HEK293 (cell line): Measurements from ENCODE around the gene ITGA2.

Source experiments
- CTCF ChIA-PET: fragments of 350-600 bp; formaldehyde crosslinking; extraction: SDS; loops from one replicate; lab custom pipeline; 2021; ENCODE audit warnings: antibody characterized with exemption; lab: Yijun Ruan, JAX
- POLR2A ChIA-PET: fragments of 300-600 bp; formaldehyde crosslinking; extraction: SDS; loops from one replicate; lab custom pipeline; 2020; ENCODE audit warnings: antibody characterized with exemption, inconsistent platforms; lab: Yijun Ruan, JAX
- H3K27ac ChIP-seq: fragments of 200-500 bp; sonication (Bioruptor generic); 2 replicates; pipeline ENCODE4 v1.5.1; 2014; ENCODE audit warnings: low read depth, low read length, control low read depth, inconsistent platforms; ENCODE audit errors: extremely low read depth
- H3K36me3 ChIP-seq, 2 experiments: fragments of 200-500 bp in 1 of 2; sonication (Bioruptor generic) in 1 of 2; 1 replicate in 1 of 2; 2 replicates in 1 of 2; pipeline ENCODE4 v1.5.1; 2014 to 2017; ENCODE audit warnings: inconsistent platforms in 2 of 2, low read length in 2 of 2; ENCODE audit not compliant: control insufficient read depth in 2 of 2, insufficient read depth in 1 of 2
- H3K4me1 ChIP-seq: fragments of 200-500 bp; sonication (Bioruptor generic); 2 replicates; pipeline ENCODE4 v1.5.1; 2014; ENCODE audit warnings: mild to moderate bottlenecking, low read length, inconsistent platforms; ENCODE audit not compliant: control insufficient read depth, insufficient read depth
- H3K4me3 ChIP-seq: 2 replicates; pipeline ENCODE4 v1.5.1; 2011; ENCODE audit warnings: low read depth, mild to moderate bottlenecking, control low read depth, low read length, moderate library complexity
- H3K9me3 ChIP-seq: fragments of 200-500 bp; sonication (Bioruptor generic); 2 replicates; pipeline ENCODE4 v1.5.1; 2014; ENCODE audit warnings: low read depth, low read length, inconsistent platforms; ENCODE audit not compliant: control insufficient read depth, insufficient read depth
- BCL6B ChIP-seq: fragments of 450-650 bp; formaldehyde crosslinking; IDR thresholded peaks from 2 replicates; pipeline ENCODE4 v1.5.1; 2017; ENCODE audit warnings: missing biosample characterization, missing genetic modification characterization
- KLF17 ChIP-seq: fragments of 450-650 bp; formaldehyde crosslinking; IDR thresholded peaks from 2 replicates; pipeline ENCODE4 v1.5.1; 2016; ENCODE audit warnings: missing biosample characterization, missing genetic modification characterization
- OVOL3 ChIP-seq: fragments of 450-650 bp; formaldehyde crosslinking; IDR thresholded peaks from 2 replicates; pipeline ENCODE4 v1.5.1; 2016; ENCODE audit warnings: missing biosample characterization, missing genetic modification characterization
- PRDM6 ChIP-seq: fragments of 450-650 bp; formaldehyde crosslinking; IDR thresholded peaks from 2 replicates; pipeline ENCODE4 v1.5.1; 2017; ENCODE audit warnings: missing biosample characterization, missing genetic modification characterization
- SP2 ChIP-seq: fragments of 450-650 bp; formaldehyde crosslinking; IDR thresholded peaks from 2 replicates; pipeline ENCODE4 v1.5.1; 2016; ENCODE audit warnings: missing biosample characterization, missing genetic modification characterization
- TRIM28 ChIP-seq: IDR thresholded peaks from 2 replicates; pipeline ENCODE4 v1.6.1; 2011; ENCODE audit warnings: low read length, control low read depth, borderline replicate concordance
- YY2 ChIP-seq: fragments of 450-650 bp; formaldehyde crosslinking; IDR thresholded peaks from 2 replicates; pipeline ENCODE4 v1.5.1; 2016; ENCODE audit warnings: missing biosample characterization, missing genetic modification characterization
- ZFHX2 ChIP-seq: fragments of 450-650 bp; formaldehyde crosslinking; conservative IDR thresholded peaks from 2 replicates; pipeline ENCODE4 v1.5.1; 2016; ENCODE audit warnings: missing biosample characterization, missing genetic modification characterization
- ZFP3 ChIP-seq: fragments of 450-650 bp; formaldehyde crosslinking; IDR thresholded peaks from 2 replicates; pipeline ENCODE4 v1.5.1; 2016; ENCODE audit warnings: low read depth, missing biosample characterization, missing genetic modification characterization
- ZNF19 ChIP-seq: fragments of 450-650 bp; formaldehyde crosslinking; IDR thresholded peaks from 2 replicates; pipeline ENCODE4; 2016; ENCODE audit warnings: missing biosample characterization, missing genetic modification characterization, low read depth
- ZNF280D ChIP-seq: fragments of 450-650 bp; formaldehyde crosslinking; IDR thresholded peaks from 2 replicates; pipeline ENCODE4 v1.5.1; 2016; ENCODE audit warnings: missing biosample characterization, missing genetic modification characterization
- ZNF398 ChIP-seq: fragments of 450-650 bp; formaldehyde crosslinking; IDR thresholded peaks from 2 replicates; pipeline ENCODE4 v1.5.1; 2017; ENCODE audit warnings: missing biosample characterization, missing genetic modification characterization
- ZNF423 ChIP-seq: fragments of 450-650 bp; formaldehyde crosslinking; IDR thresholded peaks from 2 replicates; pipeline ENCODE4 v1.5.1; 2016; ENCODE audit warnings: missing biosample characterization, missing genetic modification characterization
- ZNF692 ChIP-seq: fragments of 450-650 bp; formaldehyde crosslinking; IDR thresholded peaks from 2 replicates; pipeline ENCODE4 v1.5.1; 2016; ENCODE audit warnings: missing biosample characterization, missing genetic modification characterization
- ZNF791 ChIP-seq: fragments of 450-650 bp; formaldehyde crosslinking; IDR thresholded peaks from 2 replicates; pipeline ENCODE4 v1.5.1; 2016; ENCODE audit warnings: missing biosample characterization, missing genetic modification characterization

Gene ITGA2

GRCh38 chr5:53017794-53018391, 28.7 kb downstream of the ITGA2 start (continued):
- no peak for TF ChIP-seq BCL6B (tag by site-specific recombination)
- TF ChIP-seq ZNF692: no peak

- Histone ChIP-seq H3K4me3 (no peak overlapping the region), H3K27ac (no peak overlapping the region), H3K9me3 (no peaks in the 10 kb centered on the region; the same call in 1 of the 2 replicates), H3K36me3 (no peaks in the 10 kb centered on the region), H3K4me1 (no peaks in the 10 kb centered on the region)
- CTCF ChIA-PET: no interaction called here
- TF ChIP-seq TRIM28: no peak
- TF ChIP-seq ZNF791: no peak
- no peak for TF ChIP-seq YY2
- TF ChIP-seq ZFHX2: no peak
- TF ChIP-seq KLF17 (tag by site-specific recombination): no peak
- TF ChIP-seq ZNF19 (tag by site-specific recombination): no peak
- no peak for TF ChIP-seq PRDM6
- TF ChIP-seq ZNF423 (tag by site-specific recombination): no peak
- TF ChIP-seq SP2 (tag by site-specific recombination): no peak
- TF ChIP-seq ZFP3 (tag by site-specific recombination): no peak
- TF ChIP-seq ZNF280D: no peak
- TF ChIP-seq ZNF398: no peak
- TF ChIP-seq OVOL3 (tag by site-specific recombination): no peak
- POLR2A ChIA-PET: no interaction called here
Observed at GRCh38 chr5:53019320-53019719, 30.2 kb downstream of the ITGA2 start.
